GM12892 (cell line): ENCODE data around the gene IDUA.
"Not testable (repeated sequence)": the region's sequence is repeated elsewhere in the genome, so short reads cannot be mapped to it uniquely, and the experiment has no call there.

Experiments used
- DNase-seq: peaks from one replicate; pipeline ENCODE4 v3.0.0; 2011; ENCODE audit not compliant: insufficient read length
- FAIRE-seq: peaks from 2 replicates; lab custom pipeline; 2011; peaks lifted over from hg19 to GRCh38; lab: Jason Lieb, UNC
- POLR2A ChIP-seq: IDR thresholded peaks from 2 replicates; pipeline ENCODE4 v1.6.1; 2011; ENCODE audit warnings: low read depth, low read length, control low read depth
- POLR2AphosphoS5 ChIP-seq: IDR thresholded peaks from 2 replicates; pipeline ENCODE4 v1.6.1; 2011; ENCODE audit warnings: low read depth, low read length, control low read depth
- TAF1 ChIP-seq: IDR thresholded peaks from 2 replicates; pipeline ENCODE4 v1.6.1; 2011; ENCODE audit warnings: low read depth, mild to moderate bottlenecking, control low read depth, low read length, borderline replicate concordance

Gene IDUA

GRCh38 chr4:1045595-1046201 lies 58.9 kb downstream of the IDUA start:
- no peak for TF ChIP-seq TAF1
- no peak for TF ChIP-seq POLR2AphosphoS5
- no peak for TF ChIP-seq POLR2A
- no peak for FAIRE-seq
- DNase-seq = peak; percentile 6

- DNase-seq, FAIRE-seq: not testable (repeated sequence)
Observed at GRCh38 chr4:1046581-1047011, 59.8 kb downstream of the IDUA start.

GRCh38 chr4:1047106-1047975 lies 60.5 kb downstream of the IDUA start:
- no peak for TF ChIP-seq POLR2A
- TF ChIP-seq POLR2AphosphoS5 = no peak
- no peak for TF ChIP-seq TAF1
- FAIRE-seq (no peak), DNase-seq (peak; percentile 24)

- FAIRE-seq = no peak
- DNase-seq = peak; percentile 9
- TF ChIP-seq POLR2AphosphoS5 = no peak
- TF ChIP-seq POLR2A = no peak
- TF ChIP-seq TAF1 = no peak
Observed at GRCh38 chr4:1047976-1048772, 61.3 kb downstream of the IDUA start.

GRCh38 chr4:1048773-1049590 lies 62.1 kb downstream of the IDUA start:
- FAIRE-seq (no peak), DNase-seq (peak; percentile 13)
- TF ChIP-seq POLR2A (no peak), TAF1 (no peak), POLR2AphosphoS5 (no peak)

GRCh38 chr4:1049591-1049905 lies 62.7 kb downstream of the IDUA start:
- no peak for FAIRE-seq
- peak; percentile 7 for DNase-seq
- TF ChIP-seq TAF1 (no peak), POLR2A (no peak), POLR2AphosphoS5 (no peak)

GRCh38 chr4:1050486-1051213 lies 63.8 kb downstream of the IDUA start:
- TF ChIP-seq POLR2A (no peak), POLR2AphosphoS5 (no peak), TAF1 (no peak)
- peak; percentile 3 for DNase-seq
- no peak for FAIRE-seq

- DNase-seq = no peak
- no peak for FAIRE-seq
- TF ChIP-seq TAF1 (no peak), POLR2A (no peak), POLR2AphosphoS5 (no peak)
Observed at GRCh38 chr4:1051472-1051871, 64.6 kb downstream of the IDUA start.

- FAIRE-seq (no peak), DNase-seq (no peak)
- no peak for TF ChIP-seq POLR2AphosphoS5
- TF ChIP-seq TAF1 = no peak
- no peak for TF ChIP-seq POLR2A
Observed at GRCh38 chr4:1052231-1052671, 65.4 kb downstream of the IDUA start.

- FAIRE-seq (no peak), DNase-seq (no peak)
- no peak for TF ChIP-seq POLR2AphosphoS5
- TF ChIP-seq TAF1 = no peak
- no peak for TF ChIP-seq POLR2A
Observed at GRCh38 chr4:1053080-1053661, 66.3 kb downstream of the IDUA start.

- FAIRE-seq, DNase-seq: not testable (repeated sequence)
Observed at GRCh38 chr4:1053891-1054290, 67.0 kb downstream of the IDUA start.
